ENCODE measurements around the gene PCARE. TPM values are rescaled to one million over a fixed set of nuclear protein-coding genes. Genes with fewer than 3 reads are reported as not detected.

The PCARE gene
- total and polyA plus RNA-seq, 2 of the 8 experiments (the other 6 are each of a cell fraction or from before 2014, with no cell fraction given) = not detected

GRCh38 chr2:29113891-29114321 is 39.6 kb upstream of the PCARE start (continued):
- no peak for TF ChIP-seq CHD7 (IDR thresholded peaks at IDR 0.05; ENCODE audit: insufficient replicate concordance, low read length)
- TF ChIP-seq SP1 (IDR thresholded peaks at IDR 0.05; ENCODE audit: low read depth, low read length) = no peak
- TF ChIP-seq E2F6 (IDR thresholded peaks at IDR 0.05) = no peak
- TF ChIP-seq MAX (IDR thresholded peaks at IDR 0.05) = no peak
- no peak for TF ChIP-seq ATF3 (IDR thresholded peaks at IDR 0.05; ENCODE audit: insufficient read depth, low read depth, low read length)
- TF ChIP-seq SUZ12 (IDR thresholded peaks at IDR 0.05; ENCODE audit: low read length) = no peak
- TF ChIP-seq SIN3A (conservative IDR thresholded peaks at IDR 0.05 in 1 of 2, IDR thresholded peaks at IDR 0.05 in 1 of 2; ENCODE audit: low read depth in 1 of 2, low read length in 2 of 2) = no peak
- TF ChIP-seq PHF8 (conservative IDR thresholded peaks at IDR 0.05; ENCODE audit: low read depth, low read length) = no peak
- TF ChIP-seq RBBP5 (IDR thresholded peaks at IDR 0.05; ENCODE audit: borderline replicate concordance, low read depth, low read length) = no peak

Data from H1 (cell line).